ENCODE measurements around the gene RIMKLB.
A peak's percentile ranks its signal among the peaks of the same experiment; 100 is the strongest.

The RIMKLB gene

DNA sequence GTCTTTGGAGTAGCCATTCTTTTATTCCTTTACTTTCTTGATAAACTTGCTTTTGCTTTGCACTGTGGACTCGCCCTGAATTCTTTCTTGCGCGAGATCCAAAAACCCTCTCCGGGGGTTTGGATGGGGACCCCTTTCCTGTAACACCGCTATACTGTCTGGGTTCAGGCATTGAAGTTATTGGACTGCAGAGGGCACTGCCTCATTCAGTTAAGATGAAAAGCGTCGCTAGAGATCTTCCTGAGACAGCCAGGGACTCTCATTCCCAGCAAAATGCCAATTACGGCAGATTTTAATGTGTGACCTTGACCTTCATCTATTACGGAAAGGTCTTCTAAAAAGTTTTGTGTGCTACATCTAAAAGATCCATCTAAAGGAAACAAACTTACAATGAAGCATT lies 17.3 kb upstream of the RIMKLB start:
- no peaks in the 10 kb centered on the region for H3K36me3 ChIP-seq
- no peaks in the 10 kb centered on the region for H3K27me3 ChIP-seq
- no peak overlapping the region for H3K4me3 ChIP-seq (ENCODE audit: low read depth, low read length)
- no peaks in the 10 kb centered on the region for H3K9me3 ChIP-seq
- TF ChIP-seq, protein P1, sequence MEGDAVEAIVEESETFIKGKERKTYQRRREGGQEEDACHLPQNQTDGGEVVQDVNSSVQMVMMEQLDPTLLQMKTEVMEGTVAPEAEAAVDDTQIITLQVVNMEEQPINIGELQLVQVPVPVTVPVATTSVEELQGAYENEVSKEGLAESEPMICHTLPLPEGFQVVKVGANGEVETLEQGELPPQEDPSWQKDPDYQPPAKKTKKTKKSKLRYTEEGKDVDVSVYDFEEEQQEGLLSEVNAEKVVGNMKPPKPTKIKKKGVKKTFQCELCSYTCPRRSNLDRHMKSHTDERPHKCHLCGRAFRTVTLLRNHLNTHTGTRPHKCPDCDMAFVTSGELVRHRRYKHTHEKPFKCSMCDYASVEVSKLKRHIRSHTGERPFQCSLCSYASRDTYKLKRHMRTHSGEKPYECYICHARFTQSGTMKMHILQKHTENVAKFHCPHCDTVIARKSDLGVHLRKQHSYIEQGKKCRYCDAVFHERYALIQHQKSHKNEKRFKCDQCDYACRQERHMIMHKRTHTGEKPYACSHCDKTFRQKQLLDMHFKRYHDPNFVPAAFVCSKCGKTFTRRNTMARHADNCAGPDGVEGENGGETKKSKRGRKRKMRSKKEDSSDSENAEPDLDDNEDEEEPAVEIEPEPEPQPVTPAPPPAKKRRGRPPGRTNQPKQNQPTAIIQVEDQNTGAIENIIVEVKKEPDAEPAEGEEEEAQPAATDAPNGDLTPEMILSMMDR (IDR thresholded peaks at IDR 0.05; ENCODE audit: low read depth, low read length): peak; percentile 20; the same call in 1 of the 2 replicates
- H3K4me1 ChIP-seq: no peaks in the 10 kb centered on the region
- DNase-seq: no peak

DNA sequence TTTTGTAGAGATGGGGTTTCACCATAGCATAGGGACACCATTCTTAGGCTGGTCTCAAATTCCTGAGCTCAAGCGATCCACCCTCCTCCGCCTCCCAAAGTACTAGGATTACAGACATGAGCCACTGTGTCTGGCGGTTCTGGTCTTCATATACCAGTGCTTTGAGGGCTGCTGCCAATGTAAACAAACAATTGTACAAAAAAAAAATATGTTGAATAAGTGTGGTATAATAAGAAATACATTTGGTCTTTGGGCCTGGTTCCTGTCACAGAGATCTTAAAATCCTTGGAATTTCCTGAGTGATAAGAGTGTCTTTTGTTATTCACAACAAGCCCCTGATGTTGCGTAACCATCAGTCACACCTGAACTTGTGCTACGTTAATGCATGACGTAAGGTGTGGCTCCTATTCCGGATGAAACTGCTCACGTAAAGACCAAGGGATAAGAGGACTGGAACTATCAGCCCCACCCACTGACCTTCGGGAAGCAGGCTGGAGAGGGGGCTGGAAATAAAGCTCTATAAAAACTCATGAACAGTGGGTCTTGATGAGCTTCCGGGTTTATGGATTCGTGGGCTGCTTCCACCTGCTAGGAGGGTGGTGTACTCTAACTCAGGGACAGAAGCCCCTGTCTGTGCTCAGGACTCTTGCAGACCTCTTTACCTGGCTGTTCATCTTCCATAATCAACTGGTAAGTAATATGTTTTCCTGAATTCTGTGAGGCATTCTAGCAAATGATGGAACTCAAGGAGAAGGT lies 16.5 kb upstream of the RIMKLB start:
- Histone ChIP-seq H3K4me3 (ENCODE audit: low read depth, low read length) (no peak overlapping the region), H3K27me3 (no peaks in the 10 kb centered on the region), H3K36me3 (no peaks in the 10 kb centered on the region), H3K9me3 (no peaks in the 10 kb centered on the region), H3K4me1 (no peaks in the 10 kb centered on the region)
- TF ChIP-seq, protein P1 (IDR thresholded peaks at IDR 0.05; ENCODE audit: low read depth, low read length): no peak
- DNase-seq: no peak

DNA sequence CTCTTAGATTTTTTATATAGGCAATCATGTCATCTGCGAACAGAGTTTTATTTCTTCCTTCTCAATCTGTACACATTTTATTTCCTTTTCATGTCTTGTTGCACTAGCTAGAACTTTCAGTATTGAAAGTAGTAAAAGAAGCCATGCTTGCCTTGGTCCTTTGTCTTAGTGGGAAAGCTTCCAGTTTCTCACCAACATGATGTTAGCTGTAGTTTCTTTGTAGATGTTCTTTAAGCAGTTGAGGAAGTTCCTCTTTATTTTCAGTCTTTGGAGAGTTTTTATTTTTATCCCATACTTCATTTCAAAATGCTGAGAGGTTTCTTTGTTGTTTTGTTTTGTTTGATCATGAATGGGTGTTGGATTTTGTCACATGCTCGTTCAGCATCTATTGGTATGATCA lies 12.7 kb upstream of the RIMKLB start:
- Histone ChIP-seq H3K27me3 (no peaks in the 10 kb centered on the region), H3K9me3 (no peaks in the 10 kb centered on the region), H3K4me3 (ENCODE audit: low read depth, low read length) (no peak overlapping the region), H3K36me3 (no peaks in the 10 kb centered on the region), H3K4me1 (no peaks in the 10 kb centered on the region)
- DNase-seq: no peak
- TF ChIP-seq, protein P1 (IDR thresholded peaks at IDR 0.05; ENCODE audit: low read depth, low read length): no peak

DNA sequence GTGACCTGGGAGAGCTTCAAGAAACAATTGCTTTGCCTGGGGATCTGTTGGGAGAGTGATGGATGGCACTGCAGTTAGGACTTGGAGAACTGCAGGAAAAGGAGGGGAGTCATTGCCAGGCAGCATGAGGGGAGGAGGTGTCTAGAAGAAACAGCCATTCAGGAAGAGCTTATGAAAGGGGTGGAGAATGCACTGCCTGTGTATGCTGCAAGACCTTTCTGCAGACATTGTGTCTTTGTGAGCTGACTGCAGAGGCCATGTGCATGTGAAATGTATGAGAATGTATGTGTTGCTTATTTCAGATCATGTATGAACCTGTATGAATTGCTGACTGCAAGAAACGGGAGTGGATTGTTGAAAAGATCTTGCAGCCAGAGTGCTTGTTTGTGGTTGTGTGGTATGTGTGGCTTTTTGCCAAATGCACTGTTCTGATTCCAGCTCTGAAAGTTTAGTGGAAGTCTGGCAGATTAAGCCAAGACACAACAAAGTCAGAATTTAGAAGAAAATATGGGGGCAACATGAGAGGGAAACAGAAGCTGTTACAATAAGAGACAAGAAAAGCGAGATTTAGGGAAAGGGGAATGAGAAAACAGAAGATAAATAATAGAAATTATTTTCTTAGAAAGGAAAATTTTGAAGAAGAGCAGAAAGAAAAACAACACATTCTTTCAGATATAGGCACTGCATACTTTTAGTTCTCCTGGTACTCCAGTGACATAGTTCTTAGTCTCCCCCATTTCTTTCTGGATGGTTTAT lies 9.8 kb upstream of the RIMKLB start:
- H3K9me3 ChIP-seq: no peaks in the 10 kb centered on the region
- TF ChIP-seq, protein P1 (IDR thresholded peaks at IDR 0.05; ENCODE audit: low read depth, low read length): no peak
- H3K27me3 ChIP-seq: no peaks in the 10 kb centered on the region
- no peaks in the 10 kb centered on the region for H3K4me1 ChIP-seq
- DNase-seq: peak; percentile 21
- no peaks in the 10 kb centered on the region for H3K36me3 ChIP-seq
- H3K4me3 ChIP-seq (ENCODE audit: low read depth, low read length): no peak overlapping the region

DNA sequence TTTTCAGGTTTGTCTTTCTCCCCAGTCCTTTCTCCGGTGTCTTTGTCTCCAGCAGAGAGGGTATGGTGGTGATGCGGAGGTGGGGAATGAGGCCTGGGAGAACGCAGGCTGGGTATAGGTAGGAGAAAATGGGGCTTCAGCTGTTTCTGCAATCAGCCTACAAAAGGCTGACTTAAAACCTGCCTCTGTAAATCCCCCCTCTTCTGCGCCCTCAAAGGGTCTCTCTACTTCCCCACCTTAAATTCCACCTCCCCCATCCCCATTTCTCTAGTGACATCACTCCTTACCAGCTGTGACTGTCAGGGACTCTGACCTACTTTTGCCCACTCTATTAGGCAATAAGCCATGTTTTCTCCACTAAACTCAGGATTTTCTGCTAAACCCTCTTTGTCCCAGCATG lies 8.1 kb upstream of the RIMKLB start:
- TF ChIP-seq, protein P1 (IDR thresholded peaks at IDR 0.05; ENCODE audit: low read depth, low read length): no peak
- DNase-seq: no peak
- H3K27me3 ChIP-seq: no peaks in the 10 kb centered on the region
- H3K4me1 ChIP-seq: no peaks in the 10 kb centered on the region
- no peaks in the 10 kb centered on the region for H3K9me3 ChIP-seq
- H3K36me3 ChIP-seq: no peaks in the 10 kb centered on the region
- no peak overlapping the region for H3K4me3 ChIP-seq (ENCODE audit: low read depth, low read length)

DNA sequence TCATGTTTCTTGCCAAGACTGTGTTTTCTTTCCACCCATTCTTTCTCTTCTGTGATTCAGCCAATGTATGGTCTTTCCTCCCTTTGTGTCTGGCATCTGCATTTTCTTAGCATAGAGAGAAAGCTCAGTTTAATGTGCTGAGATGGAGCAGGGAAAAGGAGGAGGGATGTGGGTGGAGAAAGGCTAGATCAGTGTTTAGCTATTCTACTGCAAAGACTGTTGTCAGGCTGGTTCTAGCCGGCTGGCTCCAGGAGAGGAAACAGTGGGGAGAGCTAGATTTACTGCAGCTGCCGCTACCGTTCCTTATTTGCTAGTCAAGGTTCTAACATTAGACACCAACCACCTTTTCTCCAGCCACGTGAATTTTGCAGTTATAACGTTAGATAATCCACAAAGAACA lies 5.2 kb upstream of the RIMKLB start:
- Histone ChIP-seq H3K36me3 (no peaks in the 10 kb centered on the region), H3K9me3 (no peaks in the 10 kb centered on the region), H3K27me3 (peaks cover 19% of the 10 kb centered on the region), H3K4me3 (ENCODE audit: low read depth, low read length) (no peak overlapping the region), H3K4me1 (no peaks in the 10 kb centered on the region)
- TF ChIP-seq, protein P1 (IDR thresholded peaks at IDR 0.05; ENCODE audit: low read depth, low read length): no peak
- no peak for DNase-seq
